WERI-Rb-1 (cell line): ENCODE measurements around the gene NEO1.

ENCODE experiments used
- DNase-seq: peaks from one replicate; pipeline ENCODE4 v3.0.0-alpha.2; 2020
- H3K27ac ChIP-seq: fragments of 250-450 bp; sonication (Bioruptor Pico); 2 replicates; pipeline ENCODE4 v1.5.1; 2020; ENCODE audit warnings: mild to moderate bottlenecking, moderate library complexity
- H3K27me3 ChIP-seq: fragments of 250-450 bp; sonication (Bioruptor Pico); 2 replicates; pipeline ENCODE4 v1.5.1; 2021; ENCODE audit warnings: mild to moderate bottlenecking, low read depth, moderate library complexity; ENCODE audit not compliant: insufficient read depth, severe bottlenecking
- H3K36me3 ChIP-seq: fragments of 250-450 bp; sonication (Bioruptor Pico); 2 replicates; pipeline ENCODE4 v1.5.1; 2020; ENCODE audit warnings: mild to moderate bottlenecking, moderate library complexity
- H3K4me3 ChIP-seq: 2 replicates; pipeline ENCODE4 v1.5.1; 2011; ENCODE audit warnings: low read depth, mild to moderate bottlenecking, control low read depth, low read length
- H3K9me3 ChIP-seq: fragments of 250-450 bp; sonication (Bioruptor Pico); 2 replicates; pipeline ENCODE4 v1.5.1; 2021; ENCODE audit warnings: mild to moderate bottlenecking, moderate library complexity; ENCODE audit not compliant: severe bottlenecking
- TF ChIP-seq, protein P1 (sequence below): IDR thresholded peaks from 2 replicates; pipeline ENCODE4 v1.5.1; 2011; ENCODE audit warnings: low read depth, mild to moderate bottlenecking, control low read depth, inconsistent platforms, low read length

NEO1 gene

DNA sequence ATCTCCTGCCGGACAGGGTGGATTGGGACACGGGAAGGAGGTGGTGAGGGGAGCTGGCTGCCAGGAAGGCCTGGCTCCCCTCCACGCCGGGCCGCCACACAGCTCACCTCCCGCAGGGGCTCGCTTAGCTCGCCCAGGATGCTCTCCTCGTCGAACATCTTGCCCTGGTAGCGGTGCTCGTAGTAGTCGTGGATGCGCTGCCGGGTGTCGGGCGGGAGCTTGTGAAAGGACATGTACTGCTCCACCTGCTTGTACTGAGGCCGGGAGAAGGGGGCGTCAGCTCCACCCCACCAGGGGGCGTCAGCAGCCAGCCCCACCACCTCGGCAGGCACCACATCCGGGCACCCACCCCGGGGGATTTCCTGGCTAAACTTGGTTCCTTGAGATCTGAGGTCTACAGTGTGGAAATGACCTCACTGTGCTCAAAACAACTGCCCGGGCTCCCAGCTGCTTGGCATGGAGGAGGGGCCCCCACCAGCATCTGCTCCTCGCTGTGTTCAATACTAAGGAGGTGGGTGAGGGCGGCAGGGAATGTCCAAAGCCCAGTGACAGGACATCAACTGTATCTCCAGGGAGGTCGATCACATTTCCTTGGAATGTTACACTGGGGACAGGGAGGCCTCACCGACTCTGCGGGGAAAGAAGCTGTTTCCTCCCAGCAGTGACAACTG lies 273.1 kb downstream of the NEO1 start:
- peak; percentile 60 for DNase-seq
- Histone ChIP-seq H3K27me3 (no peaks in the 10 kb centered on the region), H3K4me3 (no peak overlapping the region), H3K27ac (no peak overlapping the region), H3K9me3 (no peaks in the 10 kb centered on the region), H3K36me3 (no peaks in the 10 kb centered on the region; the same call in 1 of the 2 replicates)
- TF ChIP-seq, protein P1, sequence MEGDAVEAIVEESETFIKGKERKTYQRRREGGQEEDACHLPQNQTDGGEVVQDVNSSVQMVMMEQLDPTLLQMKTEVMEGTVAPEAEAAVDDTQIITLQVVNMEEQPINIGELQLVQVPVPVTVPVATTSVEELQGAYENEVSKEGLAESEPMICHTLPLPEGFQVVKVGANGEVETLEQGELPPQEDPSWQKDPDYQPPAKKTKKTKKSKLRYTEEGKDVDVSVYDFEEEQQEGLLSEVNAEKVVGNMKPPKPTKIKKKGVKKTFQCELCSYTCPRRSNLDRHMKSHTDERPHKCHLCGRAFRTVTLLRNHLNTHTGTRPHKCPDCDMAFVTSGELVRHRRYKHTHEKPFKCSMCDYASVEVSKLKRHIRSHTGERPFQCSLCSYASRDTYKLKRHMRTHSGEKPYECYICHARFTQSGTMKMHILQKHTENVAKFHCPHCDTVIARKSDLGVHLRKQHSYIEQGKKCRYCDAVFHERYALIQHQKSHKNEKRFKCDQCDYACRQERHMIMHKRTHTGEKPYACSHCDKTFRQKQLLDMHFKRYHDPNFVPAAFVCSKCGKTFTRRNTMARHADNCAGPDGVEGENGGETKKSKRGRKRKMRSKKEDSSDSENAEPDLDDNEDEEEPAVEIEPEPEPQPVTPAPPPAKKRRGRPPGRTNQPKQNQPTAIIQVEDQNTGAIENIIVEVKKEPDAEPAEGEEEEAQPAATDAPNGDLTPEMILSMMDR: peak; percentile 70

DNA sequence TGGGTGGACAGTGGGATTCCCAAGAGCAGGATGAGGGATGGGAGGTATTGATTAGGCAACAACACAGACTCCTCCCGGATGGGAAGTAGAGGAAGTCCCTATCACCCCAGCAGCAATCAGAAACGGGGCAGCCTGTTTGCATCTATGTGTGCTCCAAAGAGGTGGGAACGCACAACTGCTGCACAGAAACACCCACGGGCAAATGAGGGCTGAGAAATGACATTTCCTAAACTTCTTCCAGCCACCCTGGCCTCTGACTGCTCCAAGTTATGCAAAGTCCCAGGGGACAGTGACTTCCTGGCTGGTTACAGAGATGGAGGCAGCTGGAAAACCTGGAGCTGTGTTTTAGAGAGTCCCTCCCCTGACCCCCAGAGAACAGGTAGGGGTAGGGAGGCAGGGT lies 273.9 kb downstream of the NEO1 start:
- no peak for DNase-seq
- no peaks in the 10 kb centered on the region for H3K9me3 ChIP-seq
- H3K4me3 ChIP-seq: no peak overlapping the region
- TF ChIP-seq, protein P1: no peak
- H3K27ac ChIP-seq: no peak overlapping the region
- H3K27me3 ChIP-seq: no peaks in the 10 kb centered on the region
- no peaks in the 10 kb centered on the region; the same call in 1 of the 2 replicates for H3K36me3 ChIP-seq

DNA sequence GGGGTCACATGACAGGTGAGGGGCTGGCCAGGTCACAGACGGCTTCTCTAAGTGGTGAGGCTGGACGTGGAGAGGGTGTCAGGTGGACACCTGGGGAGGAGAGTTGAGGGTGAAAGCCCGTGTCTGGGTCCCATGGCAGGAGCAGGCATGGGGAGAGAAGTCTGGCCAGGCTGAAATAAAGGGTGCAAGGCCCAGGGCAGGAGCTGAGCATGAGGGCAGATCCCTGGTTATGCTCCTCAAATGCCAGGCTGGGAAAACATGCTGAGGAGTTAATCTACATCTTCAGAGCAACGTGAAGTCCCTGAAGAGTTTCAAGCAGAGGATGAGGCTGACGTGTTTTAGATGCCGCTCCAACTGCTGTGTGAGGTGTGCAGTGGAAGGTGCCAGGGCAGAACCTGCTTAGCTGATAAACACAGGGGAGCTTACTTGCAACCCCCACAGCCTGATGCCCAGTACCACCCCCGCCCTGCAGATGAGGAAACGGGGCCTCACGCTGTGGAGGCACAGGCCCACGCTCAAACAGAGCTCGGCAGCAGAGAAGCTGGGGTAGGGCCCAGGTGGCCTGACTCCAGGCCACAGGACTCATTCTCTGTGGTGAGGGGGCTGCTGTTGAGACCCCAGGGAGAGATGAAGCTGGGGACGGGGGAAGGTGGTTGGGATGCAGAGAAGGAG lies 276.0 kb downstream of the NEO1 start:
- Histone ChIP-seq H3K36me3 (no peaks in the 10 kb centered on the region; the same call in 1 of the 2 replicates), H3K27ac (no peak overlapping the region), H3K4me3 (no peak overlapping the region), H3K27me3 (no peaks in the 10 kb centered on the region), H3K9me3 (no peaks in the 10 kb centered on the region)
- TF ChIP-seq, protein P1: no peak
- DNase-seq: no peak

GRCh38 chr15:73328981-73329380 lies 276.7 kb downstream of the NEO1 start:
- Histone ChIP-seq H3K27me3 (no peaks in the 10 kb centered on the region), H3K36me3 (no peaks in the 10 kb centered on the region; the same call in 1 of the 2 replicates), H3K27ac (no peak overlapping the region), H3K4me3 (no peak overlapping the region), H3K9me3 (no peaks in the 10 kb centered on the region)
- no peak for DNase-seq
- TF ChIP-seq, protein P1: no peak

GRCh38 chr15:73329501-73330200 lies 277.4 kb downstream of the NEO1 start:
- no peaks in the 10 kb centered on the region for H3K27me3 ChIP-seq
- no peak overlapping the region for H3K4me3 ChIP-seq
- TF ChIP-seq, protein P1: no peak
- DNase-seq: no peak
- no peak overlapping the region for H3K27ac ChIP-seq
- H3K9me3 ChIP-seq: no peaks in the 10 kb centered on the region
- no peaks in the 10 kb centered on the region; the same call in 1 of the 2 replicates for H3K36me3 ChIP-seq
